HG03175 (cell line): ENCODE measurements around the gene SERPINB1.
A peak's percentile ranks its signal among the peaks of the same experiment; 100 is the strongest.

ENCODE experiments used
- ATAC-seq: cut with Tn5 transposase; IDR thresholded peaks from one replicate; pipeline ENCODE4 v1.9.1; 2021; ENCODE audit warnings: mild to moderate bottlenecking, moderate library complexity; ENCODE audit not compliant: unreplicated experiment

SERPINB1 gene

GRCh38 chr6:2795162-2795561, 46.5 kb downstream of the SERPINB1 start:
- ATAC-seq: no peak

DNA sequence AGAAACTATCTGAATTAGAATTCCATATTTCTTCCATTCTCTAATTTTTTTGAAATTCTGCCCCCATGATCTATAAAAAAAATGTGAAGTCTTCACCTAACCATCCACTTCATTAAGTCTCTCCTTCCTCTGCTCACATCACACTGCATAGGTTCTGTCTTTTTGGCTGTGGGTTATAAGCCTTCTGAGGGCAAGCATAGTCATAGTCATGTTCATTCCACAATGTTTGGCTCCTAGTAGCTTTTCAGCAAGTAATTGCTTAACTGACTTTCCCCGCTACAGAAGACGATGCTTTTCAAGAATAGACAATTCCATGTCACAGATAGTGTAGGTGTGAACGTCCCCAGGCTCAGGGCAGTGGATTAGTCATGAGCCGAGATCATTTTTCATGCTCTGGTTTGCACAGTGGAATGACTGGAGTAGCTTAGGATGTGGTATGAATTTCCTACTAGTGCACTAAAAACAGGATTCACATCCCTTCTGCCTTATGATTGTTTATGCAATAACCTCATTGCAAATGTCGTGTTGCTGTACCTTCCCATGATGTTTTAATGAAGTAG, 47.4 kb downstream of the SERPINB1 start:
- ATAC-seq: no peak

- no peak for ATAC-seq
Observed at GRCh38 chr6:2793534-2794151, 48.0 kb downstream of the SERPINB1 start.

GRCh38 chr6:2792330-2793110, 49.1 kb downstream of the SERPINB1 start:
- ATAC-seq: no peak

DNA sequence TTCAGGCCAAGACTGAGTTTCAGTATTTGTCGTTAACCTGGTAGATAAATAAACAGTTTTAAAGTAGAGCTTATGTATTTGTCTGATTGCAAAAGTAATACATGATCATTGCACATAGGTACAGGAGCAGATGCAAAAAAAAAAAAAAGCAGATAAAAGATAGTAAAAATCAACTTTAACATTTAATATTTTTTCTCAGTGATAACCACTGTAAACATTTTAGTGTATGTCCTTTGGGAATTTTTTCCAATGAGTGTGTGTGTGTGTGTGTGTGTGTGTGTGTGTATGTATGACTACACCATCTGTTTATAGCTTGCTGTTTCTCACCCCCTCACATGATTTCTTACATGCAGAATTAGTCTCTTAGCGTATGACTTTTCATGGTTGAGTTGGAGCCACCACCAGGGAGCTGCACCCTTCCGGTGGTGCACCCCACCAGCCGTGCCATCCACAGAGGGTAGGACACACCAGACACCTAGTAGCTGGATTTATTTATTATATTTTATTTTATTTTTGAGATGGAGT, 50.2 kb downstream of the SERPINB1 start:
- no peak for ATAC-seq

- peak; percentile 86 for ATAC-seq
Observed at GRCh38 chr6:2790588-2791449, 50.8 kb downstream of the SERPINB1 start.

- ATAC-seq: no peak
Observed at GRCh38 chr6:2786269-2786668, 55.4 kb downstream of the SERPINB1 start.

- no peak for ATAC-seq
Observed at GRCh38 chr6:2784930-2785329, 56.7 kb downstream of the SERPINB1 start.

- no peak for ATAC-seq
Observed at GRCh38 chr6:2784061-2784460, 57.6 kb downstream of the SERPINB1 start.

GRCh38 chr6:2783188-2783963, 58.3 kb downstream of the SERPINB1 start:
- ATAC-seq: no peak

GRCh38 chr6:2782825-2783187, 58.9 kb downstream of the SERPINB1 start:
- ATAC-seq: no peak

DNA sequence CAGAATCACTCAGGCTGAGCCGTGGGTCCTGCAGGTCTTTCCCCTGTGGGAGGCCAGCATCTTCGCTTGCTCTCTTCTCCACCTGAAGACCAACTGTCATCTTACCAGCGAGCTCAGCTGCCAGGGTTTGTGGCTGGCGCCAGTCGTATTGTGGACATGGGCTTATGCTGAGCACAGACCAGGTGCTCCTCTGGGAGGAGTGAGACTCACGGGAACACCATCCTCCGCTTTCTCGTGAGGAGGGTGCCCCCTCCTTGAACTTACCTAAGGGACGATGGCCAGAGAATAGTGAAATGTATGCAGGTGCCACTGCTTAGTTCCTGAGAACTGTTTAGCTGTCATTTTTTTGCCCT, 59.3 kb downstream of the SERPINB1 start:
- no peak for ATAC-seq
